ENCODE results near the gene KIF1B.

The KIF1B gene

DNA sequence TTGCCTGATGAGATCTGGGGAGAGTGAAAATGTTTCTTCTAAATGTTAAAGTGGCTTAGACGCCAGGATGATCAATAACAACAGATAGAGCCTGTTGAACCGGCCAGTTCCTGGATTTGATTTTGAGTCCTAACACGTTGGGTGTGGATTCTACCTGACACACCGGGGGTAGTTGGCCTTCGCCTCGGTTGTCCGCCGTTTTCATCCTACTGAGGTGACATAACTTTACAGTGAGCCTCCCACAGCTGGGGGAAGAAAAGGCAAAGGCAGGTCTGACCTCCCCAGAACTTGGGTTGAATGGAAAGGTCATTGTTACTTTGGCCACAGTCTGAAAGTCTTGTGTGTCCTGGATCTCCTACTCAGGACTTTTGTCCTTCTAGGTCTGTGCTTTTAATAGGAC, 189.6 kb downstream of the KIF1B start:
- peak overlapping the region; percentile 67 for H3K4me3 ChIP-seq (ENCODE audit: low read depth, low read length, poor library complexity, severe bottlenecking)
- H4K20me1 ChIP-seq (ENCODE audit: insufficient read depth, low read length) = no peaks in the 10 kb centered on the region
- no peak overlapping the region for H3K27ac ChIP-seq (ENCODE audit: low read depth, low read length, poor library complexity, severe bottlenecking)
- H2AFZ ChIP-seq (ENCODE audit: low read length) = no peak overlapping the region
- no peaks in the 10 kb centered on the region for H3K27me3 ChIP-seq (ENCODE audit: insufficient read depth, low read length)
- H3K36me3 ChIP-seq (ENCODE audit: insufficient read depth, low read length) = peaks cover 33% of the 10 kb centered on the region
- H3K9me2 ChIP-seq (ENCODE audit: low read depth, low read length) = no peaks in the 10 kb centered on the region
- H3F3A ChIP-seq (ENCODE audit: insufficient read depth, low read length) = no peaks in the 10 kb centered on the region
- TF ChIP-seq, protein P1, sequence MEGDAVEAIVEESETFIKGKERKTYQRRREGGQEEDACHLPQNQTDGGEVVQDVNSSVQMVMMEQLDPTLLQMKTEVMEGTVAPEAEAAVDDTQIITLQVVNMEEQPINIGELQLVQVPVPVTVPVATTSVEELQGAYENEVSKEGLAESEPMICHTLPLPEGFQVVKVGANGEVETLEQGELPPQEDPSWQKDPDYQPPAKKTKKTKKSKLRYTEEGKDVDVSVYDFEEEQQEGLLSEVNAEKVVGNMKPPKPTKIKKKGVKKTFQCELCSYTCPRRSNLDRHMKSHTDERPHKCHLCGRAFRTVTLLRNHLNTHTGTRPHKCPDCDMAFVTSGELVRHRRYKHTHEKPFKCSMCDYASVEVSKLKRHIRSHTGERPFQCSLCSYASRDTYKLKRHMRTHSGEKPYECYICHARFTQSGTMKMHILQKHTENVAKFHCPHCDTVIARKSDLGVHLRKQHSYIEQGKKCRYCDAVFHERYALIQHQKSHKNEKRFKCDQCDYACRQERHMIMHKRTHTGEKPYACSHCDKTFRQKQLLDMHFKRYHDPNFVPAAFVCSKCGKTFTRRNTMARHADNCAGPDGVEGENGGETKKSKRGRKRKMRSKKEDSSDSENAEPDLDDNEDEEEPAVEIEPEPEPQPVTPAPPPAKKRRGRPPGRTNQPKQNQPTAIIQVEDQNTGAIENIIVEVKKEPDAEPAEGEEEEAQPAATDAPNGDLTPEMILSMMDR (IDR thresholded peaks at IDR 0.05; ENCODE audit: low read length) = no peak
- no peak for TF ChIP-seq EZH2 (IDR thresholded peaks at IDR 0.05; ENCODE audit: borderline replicate concordance, low read length)
- H3K9me3 ChIP-seq (ENCODE audit: low read length) = no peaks in the 10 kb centered on the region
- H3K4me2 ChIP-seq (ENCODE audit: low read length) = peak overlapping the region; percentile 82
- H3K9ac ChIP-seq (ENCODE audit: low read length) = peak overlapping the region; percentile 71
- H3K79me2 ChIP-seq (ENCODE audit: insufficient read depth, low read length) = no peaks in the 10 kb centered on the region
- H3K4me1 ChIP-seq (ENCODE audit: insufficient read depth, low read length, severe bottlenecking) = peaks cover 17% of the 10 kb centered on the region

DNA sequence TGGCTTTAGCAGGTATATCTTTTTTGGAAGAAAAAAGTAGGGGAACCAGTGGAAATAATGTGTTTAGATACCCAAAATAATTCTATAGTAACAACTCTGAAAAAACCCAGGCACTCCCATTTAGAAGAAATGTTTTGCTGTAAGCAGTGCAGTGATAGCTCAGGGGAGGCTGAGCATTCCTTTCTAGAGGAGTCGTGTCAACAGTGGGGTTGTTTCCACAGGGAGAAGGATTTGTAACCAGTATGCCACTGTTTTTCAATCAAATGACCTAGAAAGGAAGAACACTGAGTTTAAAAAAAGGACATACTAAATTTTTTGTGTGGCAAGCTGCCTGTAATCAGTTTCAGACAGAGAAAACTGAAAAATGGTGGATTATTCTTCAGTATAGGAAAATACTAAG, 190.9 kb downstream of the KIF1B start:
- Histone ChIP-seq H4K20me1 (ENCODE audit: insufficient read depth, low read length) (no peaks in the 10 kb centered on the region), H2AFZ (ENCODE audit: low read length) (no peak overlapping the region), H3K9me3 (ENCODE audit: low read length) (no peaks in the 10 kb centered on the region), H3K27me3 (ENCODE audit: insufficient read depth, low read length) (no peaks in the 10 kb centered on the region), H3K4me1 (ENCODE audit: insufficient read depth, low read length, severe bottlenecking) (peaks cover 17% of the 10 kb centered on the region), H3K9me2 (ENCODE audit: low read depth, low read length) (no peaks in the 10 kb centered on the region), H3F3A (ENCODE audit: insufficient read depth, low read length) (no peaks in the 10 kb centered on the region), H3K36me3 (ENCODE audit: insufficient read depth, low read length) (peaks cover 46% of the 10 kb centered on the region), H3K9ac (ENCODE audit: low read length) (no peak overlapping the region), H3K27ac (ENCODE audit: low read depth, low read length, poor library complexity, severe bottlenecking) (no peak overlapping the region), H3K79me2 (ENCODE audit: insufficient read depth, low read length) (no peaks in the 10 kb centered on the region), H3K4me3 (ENCODE audit: low read depth, low read length, poor library complexity, severe bottlenecking) (no peak overlapping the region), H3K4me2 (ENCODE audit: low read length) (no peak overlapping the region)
- TF ChIP-seq, protein P1 (IDR thresholded peaks at IDR 0.05; ENCODE audit: low read length) = no peak
- TF ChIP-seq EZH2 (IDR thresholded peaks at IDR 0.05; ENCODE audit: borderline replicate concordance, low read length) = no peak

DNA sequence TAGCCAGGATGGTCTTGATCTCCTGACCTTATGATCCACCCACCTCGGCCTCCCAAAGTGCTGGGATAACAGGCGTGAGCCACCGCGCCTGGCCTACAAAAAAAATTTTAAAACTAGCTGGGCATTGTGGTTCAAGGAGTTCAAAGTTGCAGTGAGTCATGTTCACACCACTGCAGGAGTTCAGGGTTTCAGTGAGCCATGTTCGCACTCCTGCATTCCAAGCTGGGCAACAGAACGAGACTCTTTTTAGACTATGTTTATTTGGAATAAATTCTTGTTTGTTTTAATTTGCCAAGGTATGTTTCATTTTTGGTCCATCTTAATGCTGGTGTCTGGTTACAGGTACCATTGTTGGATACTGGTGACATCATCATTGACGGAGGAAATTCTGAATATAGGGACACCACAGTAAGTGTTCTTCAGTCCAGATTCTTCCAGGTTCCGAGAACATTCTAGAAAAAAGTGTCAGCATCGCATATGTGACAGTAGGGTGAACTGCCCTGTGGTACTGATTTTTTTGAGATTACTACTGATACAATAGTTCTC, 192.4 kb downstream of the KIF1B start:
- Histone ChIP-seq H3K4me3 (ENCODE audit: low read depth, low read length, poor library complexity, severe bottlenecking) (no peak overlapping the region), H3K4me1 (ENCODE audit: insufficient read depth, low read length, severe bottlenecking) (peaks cover 17% of the 10 kb centered on the region), H3K27me3 (ENCODE audit: insufficient read depth, low read length) (no peaks in the 10 kb centered on the region), H3K9me2 (ENCODE audit: low read depth, low read length) (no peaks in the 10 kb centered on the region), H3K79me2 (ENCODE audit: insufficient read depth, low read length) (no peaks in the 10 kb centered on the region), H3K36me3 (ENCODE audit: insufficient read depth, low read length) (peaks cover 61% of the 10 kb centered on the region), H4K20me1 (ENCODE audit: insufficient read depth, low read length) (no peaks in the 10 kb centered on the region), H3K27ac (ENCODE audit: low read depth, low read length, poor library complexity, severe bottlenecking) (no peak overlapping the region), H3F3A (ENCODE audit: insufficient read depth, low read length) (no peaks in the 10 kb centered on the region), H3K4me2 (ENCODE audit: low read length) (no peak overlapping the region), H3K9ac (ENCODE audit: low read length) (no peak overlapping the region), H3K9me3 (ENCODE audit: low read length) (no peaks in the 10 kb centered on the region), H2AFZ (ENCODE audit: low read length) (no peak overlapping the region)
- TF ChIP-seq, protein P1 (IDR thresholded peaks at IDR 0.05; ENCODE audit: low read length) = no peak
- no peak for TF ChIP-seq EZH2 (IDR thresholded peaks at IDR 0.05; ENCODE audit: borderline replicate concordance, low read length)

All from OCI-LY1 (cell line).